K562 (cell line): ENCODE data around the gene FIBP. TPM values are rescaled to one million over a fixed set of nuclear protein-coding genes. Genes with fewer than 3 reads are reported as not detected.
A peak's percentile ranks its signal among the peaks of the same experiment; 100 is the strongest.

Source experiments
- BCL6 ChIP-seq: fragments of 250-450 bp; sonication (Bioruptor Pico); IDR thresholded peaks from 2 replicates; pipeline ENCODE4 v1.4.0; 2020
- BRD9 ChIP-seq: fragments of 450-650 bp; IDR thresholded peaks from 2 replicates; pipeline ENCODE4 v1.6.1; 2018; ENCODE audit warnings: low read depth; ENCODE audit not compliant: partially characterized antibody
- BRF1 ChIP-seq: IDR thresholded peaks from 3 replicates; pipeline ENCODE4 v1.6.1; 2011; ENCODE audit warnings: borderline replicate concordance, mild to moderate bottlenecking; ENCODE audit not compliant: insufficient read length; ENCODE audit errors: extremely low read depth
- CCAR2 ChIP-seq: fragments of 200-400 bp; formaldehyde crosslinking; IDR thresholded peaks from 2 replicates; pipeline ENCODE4 v1.6.1; 2017; ENCODE audit warnings: mild to moderate bottlenecking, low read depth, low read length
- LEF1 ChIP-seq: fragments of 450-650 bp; IDR thresholded peaks from 2 replicates; pipeline ENCODE4 v1.6.1; 2016; ENCODE audit warnings: mild to moderate bottlenecking
- PTBP1 ChIP-seq: fragments of 200-400 bp; formaldehyde crosslinking; IDR thresholded peaks from 2 replicates; pipeline ENCODE4 v1.6.1; 2017; ENCODE audit warnings: low read depth, low read length
- RAD21 ChIP-seq, 2 experiments: fragments of 250-450 bp in 1 of 2; fragments of 450-650 bp in 1 of 2; sonication (Bioruptor Pico) in 1 of 2; formaldehyde crosslinking in 1 of 2; IDR thresholded peaks in 1 of 2; conservative IDR thresholded peaks in 1 of 2; 2 replicates each; pipeline versions ENCODE4 v1.4.0 to v1.8.0; 2020 to 2022; ENCODE audit warnings: mild to moderate bottlenecking in 2 of 2, moderate library complexity in 1 of 2
- RAD51 ChIP-seq: fragments of 450-650 bp; IDR thresholded peaks from 2 replicates; pipeline ENCODE4 v1.7.1; 2016; ENCODE audit warnings: low read depth, mild to moderate bottlenecking, borderline replicate concordance
- RBM17 ChIP-seq: fragments of 200-400 bp; formaldehyde crosslinking; IDR thresholded peaks from 2 replicates; pipeline ENCODE4 v1.6.1; 2017; ENCODE audit warnings: low read depth, mild to moderate bottlenecking, low read length, borderline replicate concordance
- RBM39 ChIP-seq: fragments of 200-400 bp; formaldehyde crosslinking; optimal IDR thresholded peaks from 2 replicates; pipeline ENCODE3; 2018; ENCODE audit warnings: low read depth, low read length
- ZNF23 ChIP-seq: fragments of 250-450 bp; sonication (Bioruptor Pico); IDR thresholded peaks from 2 replicates; pipeline ENCODE4 v1.4.0; 2020; ENCODE audit warnings: mild to moderate bottlenecking
- ZNF766 ChIP-seq: fragments of 200-800 bp; sonication (Bioruptor generic); conservative IDR thresholded peaks from 2 replicates; pipeline ENCODE4 v1.6.1; 2016; ENCODE audit warnings: missing genetic modification characterization, missing compliant biosample characterization
- polyA plus RNA-seq, 8 experiments: library from polyadenylated mRNA; depleted of rRNA in 4 of 8; stranded (reverse) in 5 of 8; unstranded in 3 of 8; fragments of >200 nt; fragmentation: Nextera tagmentation in 2 of 8; fragmentation: Illumina TruSeq in 1 of 8; extraction: Ambion mirVana in 2 of 8; extraction: Trizol in 1 of 8; gene quantifications; 2 replicates each; pipeline versions ENCODE4 v1.2.1 to v1.2.3, GENCODE V29; 2011 to 2014; ENCODE audit warnings: inconsistent platforms in 1 of 8, missing spikeins in 1 of 8
- total RNA-seq, 7 experiments: library from RNA; depleted of rRNA in 6 of 7; stranded (reverse); fragments of >200 nt in 6 of 7; fragmentation: Illumina TruSeq in 2 of 7; extraction: Trizol in 2 of 7; gene quantifications; 2 replicates each; pipeline versions ENCODE4 v1.2.1 to v1.2.3, GENCODE V29; 2011 to 2021; ENCODE audit warnings: low replicate concordance in 1 of 7
- TF ChIP-seq, protein P1 (sequence below): fragments of 200-600 bp; sonication (generic); IDR thresholded peaks from one replicate; pipeline ENCODE4 v1.6.1; 2012; ENCODE audit warnings: mild to moderate bottlenecking, low read depth, low read length, inconsistent platforms
- TF ChIP-seq, protein P2 (sequence below): sonication (generic); formaldehyde crosslinking; IDR thresholded peaks from 2 replicates; pipeline ENCODE4 v1.8.0; 2023; ENCODE audit warnings: mild to moderate bottlenecking, missing genetic modification reagents

The FIBP gene
- total and polyA plus RNA-seq, 9 of the 15 experiments (the other 6 are each of a cell fraction or from before 2014, with no cell fraction given), result 41.2 to 79.2 (median 48.6) TPM

DNA sequence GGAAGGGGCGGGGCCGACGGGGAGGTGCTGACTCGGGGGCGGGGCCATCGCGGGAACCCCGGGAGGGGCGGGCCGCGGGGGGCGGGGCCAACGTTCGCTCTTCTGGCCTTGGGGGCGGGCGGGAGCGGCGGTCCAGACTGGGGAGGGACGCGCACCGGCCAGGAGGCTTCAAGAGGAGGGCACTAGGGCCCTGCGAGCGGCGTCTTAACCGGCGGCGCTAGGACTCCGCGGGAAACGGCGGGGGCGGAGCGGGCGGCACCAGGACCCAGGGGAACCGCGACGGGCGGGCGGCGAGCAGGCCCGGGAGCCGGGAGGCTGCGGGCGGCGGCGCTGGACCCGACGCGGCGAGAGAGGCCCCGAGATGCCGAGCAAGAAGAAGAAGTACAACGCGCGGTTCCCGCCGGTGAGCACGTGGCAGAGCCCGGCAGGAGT lies 30.9 kb upstream of the FIBP start, which contains the start of gene DRAP1 (continued):
- no peak for TF ChIP-seq RBM39
- TF ChIP-seq, protein P1, sequence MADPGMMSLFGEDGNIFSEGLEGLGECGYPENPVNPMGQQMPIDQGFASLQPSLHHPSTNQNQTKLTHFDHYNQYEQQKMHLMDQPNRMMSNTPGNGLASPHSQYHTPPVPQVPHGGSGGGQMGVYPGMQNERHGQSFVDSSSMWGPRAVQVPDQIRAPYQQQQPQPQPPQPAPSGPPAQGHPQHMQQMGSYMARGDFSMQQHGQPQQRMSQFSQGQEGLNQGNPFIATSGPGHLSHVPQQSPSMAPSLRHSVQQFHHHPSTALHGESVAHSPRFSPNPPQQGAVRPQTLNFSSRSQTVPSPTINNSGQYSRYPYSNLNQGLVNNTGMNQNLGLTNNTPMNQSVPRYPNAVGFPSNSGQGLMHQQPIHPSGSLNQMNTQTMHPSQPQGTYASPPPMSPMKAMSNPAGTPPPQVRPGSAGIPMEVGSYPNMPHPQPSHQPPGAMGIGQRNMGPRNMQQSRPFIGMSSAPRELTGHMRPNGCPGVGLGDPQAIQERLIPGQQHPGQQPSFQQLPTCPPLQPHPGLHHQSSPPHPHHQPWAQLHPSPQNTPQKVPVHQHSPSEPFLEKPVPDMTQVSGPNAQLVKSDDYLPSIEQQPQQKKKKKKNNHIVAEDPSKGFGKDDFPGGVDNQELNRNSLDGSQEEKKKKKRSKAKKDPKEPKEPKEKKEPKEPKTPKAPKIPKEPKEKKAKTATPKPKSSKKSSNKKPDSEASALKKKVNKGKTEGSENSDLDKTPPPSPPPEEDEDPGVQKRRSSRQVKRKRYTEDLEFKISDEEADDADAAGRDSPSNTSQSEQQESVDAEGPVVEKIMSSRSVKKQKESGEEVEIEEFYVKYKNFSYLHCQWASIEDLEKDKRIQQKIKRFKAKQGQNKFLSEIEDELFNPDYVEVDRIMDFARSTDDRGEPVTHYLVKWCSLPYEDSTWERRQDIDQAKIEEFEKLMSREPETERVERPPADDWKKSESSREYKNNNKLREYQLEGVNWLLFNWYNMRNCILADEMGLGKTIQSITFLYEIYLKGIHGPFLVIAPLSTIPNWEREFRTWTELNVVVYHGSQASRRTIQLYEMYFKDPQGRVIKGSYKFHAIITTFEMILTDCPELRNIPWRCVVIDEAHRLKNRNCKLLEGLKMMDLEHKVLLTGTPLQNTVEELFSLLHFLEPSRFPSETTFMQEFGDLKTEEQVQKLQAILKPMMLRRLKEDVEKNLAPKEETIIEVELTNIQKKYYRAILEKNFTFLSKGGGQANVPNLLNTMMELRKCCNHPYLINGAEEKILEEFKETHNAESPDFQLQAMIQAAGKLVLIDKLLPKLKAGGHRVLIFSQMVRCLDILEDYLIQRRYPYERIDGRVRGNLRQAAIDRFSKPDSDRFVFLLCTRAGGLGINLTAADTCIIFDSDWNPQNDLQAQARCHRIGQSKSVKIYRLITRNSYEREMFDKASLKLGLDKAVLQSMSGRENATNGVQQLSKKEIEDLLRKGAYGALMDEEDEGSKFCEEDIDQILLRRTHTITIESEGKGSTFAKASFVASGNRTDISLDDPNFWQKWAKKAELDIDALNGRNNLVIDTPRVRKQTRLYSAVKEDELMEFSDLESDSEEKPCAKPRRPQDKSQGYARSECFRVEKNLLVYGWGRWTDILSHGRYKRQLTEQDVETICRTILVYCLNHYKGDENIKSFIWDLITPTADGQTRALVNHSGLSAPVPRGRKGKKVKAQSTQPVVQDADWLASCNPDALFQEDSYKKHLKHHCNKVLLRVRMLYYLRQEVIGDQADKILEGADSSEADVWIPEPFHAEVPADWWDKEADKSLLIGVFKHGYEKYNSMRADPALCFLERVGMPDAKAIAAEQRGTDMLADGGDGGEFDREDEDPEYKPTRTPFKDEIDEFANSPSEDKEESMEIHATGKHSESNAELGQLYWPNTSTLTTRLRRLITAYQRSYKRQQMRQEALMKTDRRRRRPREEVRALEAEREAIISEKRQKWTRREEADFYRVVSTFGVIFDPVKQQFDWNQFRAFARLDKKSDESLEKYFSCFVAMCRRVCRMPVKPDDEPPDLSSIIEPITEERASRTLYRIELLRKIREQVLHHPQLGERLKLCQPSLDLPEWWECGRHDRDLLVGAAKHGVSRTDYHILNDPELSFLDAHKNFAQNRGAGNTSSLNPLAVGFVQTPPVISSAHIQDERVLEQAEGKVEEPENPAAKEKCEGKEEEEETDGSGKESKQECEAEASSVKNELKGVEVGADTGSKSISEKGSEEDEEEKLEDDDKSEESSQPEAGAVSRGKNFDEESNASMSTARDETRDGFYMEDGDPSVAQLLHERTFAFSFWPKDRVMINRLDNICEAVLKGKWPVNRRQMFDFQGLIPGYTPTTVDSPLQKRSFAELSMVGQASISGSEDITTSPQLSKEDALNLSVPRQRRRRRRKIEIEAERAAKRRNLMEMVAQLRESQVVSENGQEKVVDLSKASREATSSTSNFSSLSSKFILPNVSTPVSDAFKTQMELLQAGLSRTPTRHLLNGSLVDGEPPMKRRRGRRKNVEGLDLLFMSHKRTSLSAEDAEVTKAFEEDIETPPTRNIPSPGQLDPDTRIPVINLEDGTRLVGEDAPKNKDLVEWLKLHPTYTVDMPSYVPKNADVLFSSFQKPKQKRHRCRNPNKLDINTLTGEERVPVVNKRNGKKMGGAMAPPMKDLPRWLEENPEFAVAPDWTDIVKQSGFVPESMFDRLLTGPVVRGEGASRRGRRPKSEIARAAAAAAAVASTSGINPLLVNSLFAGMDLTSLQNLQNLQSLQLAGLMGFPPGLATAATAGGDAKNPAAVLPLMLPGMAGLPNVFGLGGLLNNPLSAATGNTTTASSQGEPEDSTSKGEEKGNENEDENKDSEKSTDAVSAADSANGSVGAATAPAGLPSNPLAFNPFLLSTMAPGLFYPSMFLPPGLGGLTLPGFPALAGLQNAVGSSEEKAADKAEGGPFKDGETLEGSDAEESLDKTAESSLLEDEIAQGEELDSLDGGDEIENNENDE, result no peak
- no peak for TF ChIP-seq BCL6
- TF ChIP-seq PTBP1, result no peak
- no peak for TF ChIP-seq BRD9
- TF ChIP-seq BRF1, result no peak
- TF ChIP-seq ZNF766 (CRISPR knock-in tag), result 0 out of 2 replicates have a peak, but pooled peaks have one; percentile 60
- TF ChIP-seq LEF1, result no peak
- no peak for TF ChIP-seq RAD51
- TF ChIP-seq CCAR2, result no peak
- no peak for TF ChIP-seq RBM17
- TF ChIP-seq, protein P2, sequence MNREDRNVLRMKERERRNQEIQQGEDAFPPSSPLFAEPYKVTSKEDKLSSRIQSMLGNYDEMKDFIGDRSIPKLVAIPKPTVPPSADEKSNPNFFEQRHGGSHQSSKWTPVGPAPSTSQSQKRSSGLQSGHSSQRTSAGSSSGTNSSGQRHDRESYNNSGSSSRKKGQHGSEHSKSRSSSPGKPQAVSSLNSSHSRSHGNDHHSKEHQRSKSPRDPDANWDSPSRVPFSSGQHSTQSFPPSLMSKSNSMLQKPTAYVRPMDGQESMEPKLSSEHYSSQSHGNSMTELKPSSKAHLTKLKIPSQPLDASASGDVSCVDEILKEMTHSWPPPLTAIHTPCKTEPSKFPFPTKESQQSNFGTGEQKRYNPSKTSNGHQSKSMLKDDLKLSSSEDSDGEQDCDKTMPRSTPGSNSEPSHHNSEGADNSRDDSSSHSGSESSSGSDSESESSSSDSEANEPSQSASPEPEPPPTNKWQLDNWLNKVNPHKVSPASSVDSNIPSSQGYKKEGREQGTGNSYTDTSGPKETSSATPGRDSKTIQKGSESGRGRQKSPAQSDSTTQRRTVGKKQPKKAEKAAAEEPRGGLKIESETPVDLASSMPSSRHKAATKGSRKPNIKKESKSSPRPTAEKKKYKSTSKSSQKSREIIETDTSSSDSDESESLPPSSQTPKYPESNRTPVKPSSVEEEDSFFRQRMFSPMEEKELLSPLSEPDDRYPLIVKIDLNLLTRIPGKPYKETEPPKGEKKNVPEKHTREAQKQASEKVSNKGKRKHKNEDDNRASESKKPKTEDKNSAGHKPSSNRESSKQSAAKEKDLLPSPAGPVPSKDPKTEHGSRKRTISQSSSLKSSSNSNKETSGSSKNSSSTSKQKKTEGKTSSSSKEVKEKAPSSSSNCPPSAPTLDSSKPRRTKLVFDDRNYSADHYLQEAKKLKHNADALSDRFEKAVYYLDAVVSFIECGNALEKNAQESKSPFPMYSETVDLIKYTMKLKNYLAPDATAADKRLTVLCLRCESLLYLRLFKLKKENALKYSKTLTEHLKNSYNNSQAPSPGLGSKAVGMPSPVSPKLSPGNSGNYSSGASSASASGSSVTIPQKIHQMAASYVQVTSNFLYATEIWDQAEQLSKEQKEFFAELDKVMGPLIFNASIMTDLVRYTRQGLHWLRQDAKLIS (CRISPR knock-in tag), result peak; percentile 67; the same call in 1 of the 2 replicates
- no peak for TF ChIP-seq ZNF23 (CRISPR knock-in tag)
- TF ChIP-seq RAD21 (CRISPR knock-in tag; conservative IDR thresholded peaks at IDR 0.05 in 1 of 2, IDR thresholded peaks at IDR 0.05 in 1 of 2), result peak; percentile 47 to 57
